GM03348 (cell line): ENCODE measurements around the gene GLA.

Experiments
- DNase-seq: peaks from one replicate; pipeline ENCODE4 v3.0.0; 2012; ENCODE audit warnings: low spot score

Gene GLA

DNA sequence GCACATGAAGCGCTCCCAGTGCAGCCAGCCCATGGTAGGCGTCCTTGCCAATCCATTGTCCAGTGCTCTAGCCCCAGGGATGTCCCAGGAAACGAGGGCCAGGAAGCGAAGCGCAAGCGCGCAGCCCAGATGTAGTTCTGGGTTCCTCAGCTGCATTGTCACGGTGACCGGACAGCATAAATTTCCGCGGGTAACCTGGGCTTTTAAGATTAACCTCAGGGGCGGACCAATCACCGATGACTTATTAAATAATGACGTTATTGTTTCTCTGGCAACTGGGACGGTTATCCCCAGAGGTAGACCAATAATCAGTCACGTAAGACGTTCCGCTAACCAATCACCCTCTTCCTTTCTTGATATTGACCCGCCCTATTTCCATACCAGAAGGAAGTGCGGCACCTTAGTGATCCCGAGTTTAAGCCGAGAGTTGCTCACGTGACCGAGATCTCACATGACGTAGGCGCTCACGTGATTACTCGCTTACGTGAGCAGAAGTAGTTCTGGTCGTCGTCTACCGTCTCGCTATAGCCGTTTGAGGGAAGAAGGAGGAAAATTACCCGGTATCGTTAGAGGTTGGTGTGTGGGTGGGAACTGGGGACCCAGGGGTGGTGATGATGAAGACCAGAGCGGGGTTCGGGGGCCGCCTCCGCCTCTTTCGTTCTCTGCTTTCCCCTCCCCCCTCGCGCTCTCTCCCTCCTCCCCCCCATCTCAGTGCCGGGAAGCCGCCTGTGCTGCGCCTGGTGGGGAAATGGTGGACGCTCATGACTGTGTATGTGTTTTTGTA is at the start of gene GLA, which contains the start of gene HNRNPH2:
TSS of gene GLA (minus strand) at position 178 of the 784 bp plus-strand sequence. CDS start at position 156, 22 bp downstream.
TSS of gene HNRNPH2 (plus strand) at position 475 of the 784 bp plus-strand sequence. CDS start 3,767 bp downstream, outside the sequence.
- peak; percentile 90 for DNase-seq

DNA sequence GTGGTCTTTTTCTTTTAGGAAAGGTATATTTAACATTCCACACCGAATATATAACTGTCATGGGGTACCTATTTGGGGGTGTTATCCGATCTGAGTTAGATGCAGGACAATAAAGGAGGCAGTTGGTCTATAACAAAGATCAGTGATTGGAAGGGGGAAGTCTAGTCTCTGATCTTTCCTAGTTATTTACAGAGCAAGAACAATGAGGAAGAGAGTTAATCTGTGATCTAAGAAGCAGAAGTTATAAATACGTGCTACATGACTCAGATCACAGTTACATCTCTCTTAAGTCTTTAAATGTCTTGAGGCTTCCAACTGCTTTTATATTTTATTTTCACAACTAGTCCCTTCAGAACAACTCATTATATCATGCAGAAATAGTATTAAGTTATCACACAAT is 44.3 kb upstream of the GLA start:
- DNase-seq, result no peak

DNA sequence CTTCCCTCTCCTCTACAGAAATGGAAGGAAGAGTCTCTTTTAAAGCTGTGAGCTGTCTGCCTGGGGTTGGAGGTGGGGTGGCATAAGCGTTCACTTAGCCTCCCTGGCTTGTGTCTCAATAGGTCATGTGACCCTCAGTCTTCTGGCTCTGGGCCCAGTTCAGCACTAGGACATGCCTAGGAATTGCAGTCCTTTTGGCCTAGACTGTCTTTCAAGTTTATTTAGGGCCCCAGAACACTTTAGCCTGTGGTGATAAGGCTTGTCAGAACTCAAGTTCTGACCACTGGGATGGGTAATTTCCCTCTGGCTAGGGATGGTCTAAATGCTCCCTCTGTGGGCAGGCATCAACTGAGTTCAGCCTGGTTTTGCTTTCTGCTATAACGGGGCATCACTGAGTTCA is 43.2 kb upstream of the GLA start:
- DNase-seq, result peak; percentile 10

DNA sequence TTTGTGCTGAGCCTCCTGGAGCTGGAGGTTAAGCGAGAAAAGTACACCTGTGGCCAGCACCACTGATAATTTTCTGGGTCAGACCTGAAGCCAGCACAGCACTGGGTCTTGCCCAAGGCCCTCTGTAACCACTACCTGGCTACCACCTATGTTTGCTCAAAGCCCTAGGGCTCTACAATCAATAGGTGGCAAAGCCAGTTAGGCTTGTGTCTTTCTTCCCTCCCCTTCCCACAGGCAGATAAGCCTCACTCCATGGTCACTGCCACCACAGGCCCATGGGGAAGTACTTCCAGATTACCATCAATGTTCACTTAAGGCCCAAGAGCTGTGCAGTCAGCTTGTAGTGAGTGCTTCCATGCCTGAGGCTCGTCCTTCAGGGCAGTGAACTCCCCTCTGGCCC is 42.4 kb upstream of the GLA start:
- DNase-seq, result no peak

DNA sequence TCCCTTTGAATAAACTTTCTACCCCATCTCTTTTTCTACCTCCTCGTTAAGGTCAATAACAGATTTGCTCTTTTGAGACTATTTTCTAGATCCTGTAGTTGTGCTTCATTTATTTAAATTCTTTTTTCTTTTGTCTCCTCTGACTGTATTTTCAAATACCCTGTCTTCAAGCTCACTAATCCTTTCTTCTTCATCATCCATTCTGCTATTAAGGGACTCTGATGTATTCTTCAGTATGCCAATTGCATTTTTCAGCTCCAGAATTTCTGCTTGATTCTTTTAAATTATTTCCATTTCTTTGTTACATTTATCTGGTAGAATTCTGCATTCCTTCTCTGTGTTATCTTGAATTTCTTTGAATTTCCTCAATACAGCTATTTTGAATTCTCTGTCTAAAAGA is 41.6 kb upstream of the GLA start:
- no peak for DNase-seq

DNA sequence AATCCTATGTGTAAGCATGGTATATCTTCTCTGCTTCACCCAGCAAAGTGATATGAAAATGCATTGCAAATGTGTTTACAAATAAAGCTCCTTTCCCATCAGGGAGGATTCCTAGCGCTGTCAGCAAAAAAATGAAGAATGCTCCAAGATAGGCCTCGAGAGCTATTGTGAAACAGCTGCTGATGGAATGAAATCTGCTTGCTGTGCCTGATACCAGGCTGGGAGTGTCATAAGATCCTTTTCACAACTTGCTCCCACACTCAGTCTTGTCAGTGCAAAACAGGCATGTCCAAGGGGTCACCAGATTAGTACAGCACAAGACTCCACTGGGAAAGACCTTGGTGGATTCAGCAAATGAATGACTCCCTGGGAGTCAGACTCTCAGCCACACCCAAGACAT is 34.4 kb upstream of the GLA start:
- DNase-seq, result no peak

DNA sequence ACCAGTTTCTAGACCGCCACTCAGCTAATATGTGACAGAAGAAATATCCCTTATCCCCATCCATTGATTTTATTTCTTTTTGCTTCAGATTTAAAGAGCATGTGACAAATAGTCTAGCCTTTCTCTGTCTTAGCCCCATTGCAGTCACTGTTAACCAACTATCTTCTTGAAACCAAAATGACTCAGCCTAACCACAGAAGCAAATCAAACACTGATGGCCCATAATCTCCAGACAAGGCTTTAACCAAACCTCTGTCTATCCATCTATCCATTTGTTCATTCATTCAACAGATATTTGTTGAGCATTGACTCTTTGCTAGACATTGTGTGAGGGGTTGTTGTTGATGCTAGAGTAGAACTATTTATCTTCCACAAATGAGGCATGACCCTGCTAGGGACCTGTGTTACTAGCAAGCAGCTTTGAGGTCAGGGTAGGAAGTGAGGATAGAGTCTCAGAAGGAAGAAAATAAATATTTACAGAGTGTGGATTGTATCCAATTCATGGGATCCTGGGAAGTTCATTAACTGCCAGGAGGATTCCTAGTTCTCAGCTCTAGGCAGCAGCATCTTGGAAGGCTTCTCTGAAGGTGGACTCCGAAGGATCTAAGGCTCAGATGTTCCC is 22.8 kb upstream of the GLA start:
- DNase-seq, result peak; percentile 26

DNA sequence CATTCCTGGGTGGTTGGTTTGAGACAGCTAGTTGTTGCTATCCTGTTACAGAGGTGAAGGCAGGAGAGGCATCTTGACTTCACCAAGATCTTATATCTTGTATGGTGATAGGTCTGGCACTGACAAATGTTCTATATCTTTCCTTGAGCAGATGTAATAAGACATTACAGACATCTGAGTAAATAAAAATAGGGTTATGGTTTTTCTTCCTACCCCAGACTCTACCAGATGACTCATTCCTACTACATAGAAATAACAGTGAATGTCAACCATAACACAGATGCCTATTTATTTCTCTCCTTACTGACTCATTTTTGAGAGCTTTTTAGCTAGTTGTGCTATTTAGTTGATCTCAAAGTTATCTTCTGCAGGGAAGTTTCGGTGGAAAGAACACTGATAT is 22.2 kb upstream of the GLA start:
- DNase-seq, result peak; percentile 28

DNA sequence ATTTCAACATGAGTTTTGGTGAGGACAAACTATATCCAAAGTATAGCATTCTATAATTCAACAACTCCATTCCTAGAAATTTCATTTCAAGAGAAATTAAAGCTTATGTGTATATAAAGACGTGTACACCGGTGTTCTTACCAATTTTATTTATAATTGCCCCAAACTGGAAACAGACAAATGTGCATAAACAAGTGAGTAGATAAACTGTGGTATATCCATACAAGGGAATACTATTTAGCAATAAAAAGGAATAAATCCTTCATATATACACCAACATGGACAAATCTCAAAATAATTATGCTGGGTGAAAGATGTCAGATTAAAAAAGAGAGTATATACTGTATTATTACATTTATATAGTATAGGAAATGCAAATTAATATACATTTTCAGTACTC is 20.2 kb upstream of the GLA start:
- DNase-seq, result no peak

DNA sequence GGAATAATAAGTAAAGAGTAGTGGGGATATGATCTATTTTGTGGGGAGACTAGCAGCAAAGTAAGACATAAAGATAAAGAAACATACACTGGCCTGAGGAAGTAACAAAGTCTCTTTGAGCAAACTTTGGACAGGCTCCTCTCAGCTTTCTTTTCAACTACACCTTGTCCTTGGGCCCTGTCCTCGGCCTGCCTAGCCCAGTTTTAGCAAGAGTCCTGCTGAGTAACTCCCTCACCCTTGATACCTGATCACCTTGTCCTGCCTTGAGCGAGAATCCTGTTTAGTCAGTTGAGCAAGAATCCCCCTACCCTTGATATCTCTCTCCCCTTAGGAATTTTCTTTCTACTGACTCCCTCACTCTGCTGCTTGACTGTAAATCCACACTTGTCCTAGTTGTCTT is 11.8 kb upstream of the GLA start:
- no peak for DNase-seq

DNA sequence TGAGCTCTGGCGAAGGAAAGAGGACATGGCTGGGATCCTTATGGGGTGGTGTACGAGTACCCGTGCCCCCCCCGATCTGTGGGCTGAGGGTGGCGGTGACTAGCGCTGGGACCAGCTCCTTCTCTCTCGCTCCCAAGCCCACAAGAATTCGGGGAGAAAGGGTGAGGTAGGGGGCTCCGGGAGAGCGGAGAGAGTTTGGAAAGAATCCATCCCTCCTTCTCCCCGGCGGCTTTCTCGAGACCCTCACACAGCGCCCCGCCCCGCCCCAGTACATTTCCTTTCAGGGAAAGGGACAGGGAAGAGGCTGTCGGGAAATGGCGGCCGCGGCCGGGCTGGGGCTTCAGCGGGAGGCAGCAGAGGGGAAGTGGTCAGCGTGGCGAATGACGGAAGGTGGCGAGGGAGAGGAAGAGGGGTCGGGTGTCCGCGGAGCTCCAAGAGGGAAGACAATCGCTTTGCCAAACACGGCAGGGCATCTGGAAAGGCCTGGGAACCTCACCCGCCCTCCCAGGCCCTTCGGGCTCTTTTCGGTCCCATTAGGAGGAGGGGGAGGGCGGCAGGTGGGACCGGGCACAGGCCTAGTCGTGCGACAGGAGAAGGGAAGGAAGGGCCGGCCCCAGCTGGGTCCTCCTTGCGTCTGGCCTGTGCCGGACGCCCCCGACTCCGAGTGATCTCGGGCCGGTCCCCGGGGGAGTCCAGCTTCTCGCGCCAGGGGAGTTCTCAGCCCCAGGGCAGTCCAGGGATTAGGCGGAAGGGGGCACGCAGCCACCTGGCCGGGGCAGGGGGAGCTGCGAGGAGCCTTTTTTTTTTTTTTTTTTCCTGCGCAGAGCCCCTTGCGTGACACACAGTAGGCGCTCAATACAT is 10.5 kb upstream of the GLA start:
- peak; percentile 54 for DNase-seq

DNA sequence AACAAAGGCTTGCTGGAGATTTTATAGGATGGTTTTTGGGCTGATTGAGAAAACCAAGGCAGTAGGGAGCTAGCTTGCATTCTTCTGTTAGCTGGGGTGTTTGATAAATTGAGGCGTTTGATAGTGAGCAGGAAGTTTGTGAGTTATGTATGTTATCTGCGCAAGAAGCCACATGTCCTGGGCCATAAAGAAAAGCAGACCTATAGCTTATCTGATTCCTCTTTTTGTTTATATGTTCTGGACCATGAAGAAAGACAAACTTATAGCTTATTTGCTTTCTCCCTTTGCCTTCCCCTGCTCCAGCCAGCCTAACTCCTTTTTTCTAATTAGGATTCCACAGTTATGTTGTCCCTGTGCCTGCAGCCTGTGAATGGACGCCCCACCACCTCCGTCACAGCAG is 9.5 kb upstream of the GLA start:
- DNase-seq, result no peak

DNA sequence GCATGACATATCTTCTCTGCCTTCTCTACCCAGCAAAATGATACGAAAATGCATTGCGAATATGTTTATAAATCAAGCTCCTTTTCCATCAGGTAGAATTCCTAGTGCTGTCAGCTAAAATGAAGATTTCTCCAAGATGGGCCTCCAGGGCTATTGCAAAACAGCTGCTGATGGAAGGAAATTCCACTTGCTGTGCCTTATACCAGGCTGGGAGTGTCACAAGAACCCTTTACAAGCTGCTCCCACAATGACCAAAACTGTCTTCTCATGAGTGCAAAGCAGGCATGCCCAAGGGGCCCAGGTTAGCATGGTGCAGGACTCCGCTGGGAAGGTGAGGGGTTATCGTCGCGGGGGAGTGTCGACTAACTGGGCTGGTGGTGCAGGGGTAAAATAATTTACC is 9.0 kb upstream of the GLA start:
- DNase-seq, result no peak

DNA sequence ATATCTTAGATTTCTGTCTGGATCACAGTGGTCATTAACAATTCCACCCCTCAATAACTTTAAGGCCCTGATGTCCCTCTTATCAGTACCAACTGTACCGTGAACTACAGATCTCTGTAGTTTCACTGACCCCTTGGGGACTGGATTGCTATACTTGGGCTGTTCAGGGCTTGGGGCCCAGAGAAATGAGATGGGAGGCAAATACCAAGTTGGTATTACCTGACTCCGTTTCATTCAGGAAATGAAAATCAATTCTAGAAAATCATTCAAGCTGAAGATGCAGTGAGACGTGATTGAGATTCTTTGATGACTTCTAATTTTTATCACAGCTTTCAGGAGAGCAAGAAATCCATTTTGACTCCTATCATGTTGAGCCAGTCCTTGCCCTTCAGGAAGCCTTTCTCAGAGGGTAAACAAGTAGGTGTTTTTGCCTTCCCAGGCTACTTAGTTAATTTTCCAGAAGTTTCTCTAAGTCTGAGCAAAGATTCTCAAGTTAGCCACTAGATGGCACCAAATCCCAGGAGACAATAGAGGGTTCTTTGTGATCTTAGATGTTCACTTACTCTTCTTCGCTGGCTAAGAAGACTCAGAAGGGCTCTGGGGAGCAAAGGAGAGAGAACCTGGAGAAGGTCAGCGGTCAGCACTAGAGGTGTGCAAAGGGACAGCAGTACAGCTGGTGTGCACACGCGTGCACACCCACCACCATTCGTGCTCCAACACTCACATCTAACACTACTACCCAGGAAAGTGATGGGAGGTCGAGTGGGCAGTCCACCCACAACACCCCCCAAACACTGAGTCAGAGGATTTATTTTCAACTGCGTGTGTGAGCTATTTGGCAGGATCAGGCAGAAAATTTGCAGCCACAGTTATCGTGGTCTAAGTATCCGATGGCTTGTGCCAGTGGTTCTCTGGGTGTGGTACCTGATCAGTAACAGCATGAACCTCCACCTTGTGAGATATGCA is 7.7 kb upstream of the GLA start:
- DNase-seq, result peak; percentile 57

DNA sequence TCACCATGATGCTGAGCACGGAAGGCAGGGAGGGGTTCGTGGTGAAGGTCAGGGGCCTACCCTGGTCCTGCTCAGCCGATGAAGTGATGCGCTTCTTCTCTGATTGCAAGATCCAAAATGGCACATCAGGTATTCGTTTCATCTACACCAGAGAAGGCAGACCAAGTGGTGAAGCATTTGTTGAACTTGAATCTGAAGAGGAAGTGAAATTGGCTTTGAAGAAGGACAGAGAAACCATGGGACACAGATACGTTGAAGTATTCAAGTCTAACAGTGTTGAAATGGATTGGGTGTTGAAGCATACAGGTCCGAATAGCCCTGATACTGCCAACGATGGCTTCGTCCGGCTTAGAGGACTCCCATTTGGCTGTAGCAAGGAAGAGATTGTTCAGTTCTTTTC is 4.3 kb upstream of the GLA start:
- no peak for DNase-seq

DNA sequence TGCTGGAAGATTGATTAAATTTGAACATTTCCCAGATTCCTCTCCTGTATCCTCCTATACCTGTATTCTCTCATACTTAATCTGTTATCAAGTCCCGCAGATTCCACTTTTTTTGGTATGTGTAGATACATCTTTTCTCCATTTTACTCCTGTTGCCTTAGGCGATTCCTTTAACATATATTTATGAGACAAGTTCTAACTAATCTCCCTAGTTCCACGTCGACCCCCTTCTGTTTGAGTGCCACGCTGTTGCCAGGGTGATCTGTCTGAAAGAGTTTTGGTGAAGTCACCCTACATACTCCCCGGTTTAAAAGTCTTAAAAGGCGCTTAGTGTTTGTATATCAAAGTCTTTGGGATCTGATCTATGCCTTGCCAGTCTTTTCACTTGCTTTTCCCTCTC is 2.7 kb upstream of the GLA start:
- DNase-seq, result no peak

DNA sequence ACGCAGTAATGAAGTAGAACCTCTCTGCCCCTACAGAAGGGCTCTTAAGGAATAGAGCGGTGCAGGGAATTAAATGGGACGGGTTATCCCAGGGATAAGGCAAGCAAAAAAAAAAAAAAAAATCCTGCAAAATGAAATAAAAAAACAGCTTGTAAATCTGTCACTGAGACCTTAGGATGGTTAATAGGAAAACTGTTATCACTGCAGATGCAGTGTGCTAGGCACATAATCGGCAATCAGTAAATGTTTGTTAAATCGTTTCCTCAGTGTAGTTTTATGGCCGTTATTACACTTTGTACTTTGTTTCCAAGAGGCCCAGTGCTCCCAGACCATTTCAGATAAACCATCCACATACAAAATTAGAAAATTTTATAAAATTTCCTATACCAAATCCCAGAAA is 1.3 kb upstream of the GLA start:
- DNase-seq, result no peak

DNA sequence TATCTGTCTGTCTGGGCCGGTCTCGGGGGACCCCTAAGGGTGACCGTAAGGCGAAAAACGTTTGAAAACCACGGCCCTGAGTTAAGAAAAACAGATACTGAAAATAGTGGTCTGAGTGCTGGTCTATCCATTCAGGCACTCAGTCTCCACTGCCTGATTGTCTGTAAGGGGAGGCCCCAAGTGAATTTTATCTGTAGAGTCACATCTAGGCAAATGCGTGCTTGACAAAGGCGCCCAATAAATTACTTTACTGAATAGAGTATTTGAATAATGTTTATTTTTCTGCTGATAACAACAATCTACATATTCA is 762 bp upstream of the GLA start:
- DNase-seq, result no peak

DNA sequence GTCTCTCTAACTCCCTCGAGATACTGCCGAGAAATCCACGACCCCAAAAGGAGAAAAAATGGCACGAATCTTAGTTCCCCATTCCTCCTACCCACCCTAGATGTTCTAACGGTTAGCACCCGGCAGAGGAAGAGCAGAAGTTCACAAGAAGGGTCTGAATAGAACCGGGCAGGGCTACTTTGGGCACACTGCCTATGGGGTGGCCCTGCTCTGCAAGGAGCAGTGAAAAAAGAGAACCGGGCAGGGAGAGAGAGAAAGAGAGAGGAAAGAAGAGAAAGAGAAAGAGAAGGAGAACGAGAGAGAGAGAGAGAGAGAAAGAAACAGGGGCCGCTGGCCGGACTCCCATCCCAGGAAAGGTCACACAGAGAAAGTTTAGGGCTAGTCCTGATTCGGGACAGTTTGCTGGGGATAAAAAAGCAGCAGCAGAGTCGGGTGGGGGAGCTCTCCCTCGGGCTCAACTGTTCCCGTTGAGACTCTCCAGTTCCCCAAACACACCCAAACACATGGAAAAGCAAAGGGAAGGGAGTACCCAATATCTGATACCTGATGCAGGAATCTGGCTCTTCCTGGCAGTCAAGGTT is 468 bp downstream of the GLA start:
- peak; percentile 2 for DNase-seq

DNA sequence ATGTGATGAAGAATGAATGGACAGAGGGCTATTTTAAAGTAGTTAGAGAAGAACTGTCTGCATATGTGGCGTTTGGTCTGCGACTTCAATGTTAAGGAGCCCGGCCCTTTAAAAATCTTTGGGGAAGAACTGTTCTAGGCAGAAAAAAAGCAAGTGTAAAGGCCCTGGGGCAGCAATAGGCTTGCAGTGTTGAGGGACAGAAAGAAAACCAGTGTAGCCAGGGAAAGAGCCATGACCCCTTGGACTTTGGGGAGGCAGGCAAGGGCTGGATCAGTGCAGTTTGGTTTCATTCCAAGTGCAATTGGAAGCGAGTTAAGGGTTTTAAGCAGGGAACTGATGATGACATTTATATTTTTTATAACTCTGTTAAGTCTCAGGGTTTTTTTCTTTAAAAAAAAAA is 7.9 kb downstream of the GLA start:
- no peak for DNase-seq

DNA sequence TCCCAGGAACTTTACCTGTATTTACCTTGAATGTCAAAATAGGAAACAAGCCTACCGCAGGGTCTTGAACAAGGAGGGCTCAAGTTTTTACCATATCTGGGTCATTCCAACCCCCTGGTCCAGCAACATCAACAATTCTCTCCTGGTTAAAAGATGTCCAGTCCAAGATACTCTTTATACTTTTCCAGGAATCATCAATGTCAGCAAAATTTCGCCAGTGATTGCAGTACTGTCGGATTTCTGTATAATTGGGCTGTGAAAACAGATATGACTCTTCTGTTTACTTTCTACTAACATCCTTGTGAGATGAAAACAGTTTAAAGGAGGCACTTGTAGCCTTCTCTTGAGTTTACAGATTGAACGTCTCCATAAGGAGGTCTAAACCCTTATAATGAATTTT is 9.0 kb downstream of the GLA start:
- no peak for DNase-seq

DNA sequence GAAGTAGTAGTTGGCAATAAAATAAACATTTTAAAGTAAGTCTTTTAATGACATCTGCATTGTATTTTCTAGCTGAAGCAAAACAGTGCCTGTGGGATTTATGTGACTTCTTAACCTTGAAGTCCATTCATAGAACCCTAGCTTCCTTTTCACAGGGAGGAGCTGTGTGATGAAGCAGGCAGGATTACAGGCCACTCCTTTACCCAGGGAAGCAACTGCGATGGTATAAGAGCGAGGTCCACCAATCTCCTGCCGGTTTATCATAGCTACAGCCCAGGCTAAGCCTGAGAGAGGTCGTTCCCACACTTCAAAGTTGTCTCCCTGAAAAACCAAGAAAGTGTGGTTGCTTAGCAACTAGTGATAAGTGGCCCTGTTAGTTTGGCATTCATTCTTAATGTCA is 9.9 kb downstream of the GLA start:
- DNase-seq, result no peak
